Measurements from ENCODE around the gene PELO.

The PELO gene

DNA sequence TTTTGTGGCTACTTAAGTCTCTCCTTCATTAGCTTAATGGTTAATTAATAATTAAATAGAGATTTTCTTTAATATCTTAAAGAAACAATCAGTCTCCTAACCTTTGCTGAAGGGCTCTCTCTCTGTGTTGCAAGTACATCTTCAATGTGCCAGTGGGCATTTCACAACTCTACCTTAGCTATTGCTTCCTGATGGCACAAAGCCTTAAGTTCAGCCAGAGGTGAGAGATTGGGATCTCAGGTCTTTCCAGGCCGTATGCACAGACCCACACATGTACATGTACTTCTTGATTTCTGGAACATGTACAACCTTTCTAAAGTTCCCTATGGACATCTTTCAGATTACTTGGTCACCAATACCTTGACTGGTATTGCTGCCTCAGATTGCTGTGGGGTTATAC is 8.9 kb upstream of the PELO start:
- H2AFZ ChIP-seq (ENCODE audit: low read depth, low read length) = no peak overlapping the region
- peaks cover 5% of the 10 kb centered on the region for H3K4me1 ChIP-seq (ENCODE audit: insufficient read depth, low read length)
- peaks cover 8% of the 10 kb centered on the region for H3K27me3 ChIP-seq (ENCODE audit: insufficient read depth, low read length)
- H3K4me3 ChIP-seq (ENCODE audit: low read length) = no peak overlapping the region
- no peaks in the 10 kb centered on the region for H3K9me3 ChIP-seq (ENCODE audit: low read length)
- H3K36me3 ChIP-seq (ENCODE audit: insufficient read depth, low read length) = no peaks in the 10 kb centered on the region

GRCh38 chr5:52779213-52779612 is 8.5 kb upstream of the PELO start:
- no peak overlapping the region for H3K4me3 ChIP-seq (ENCODE audit: low read length)
- H2AFZ ChIP-seq (ENCODE audit: low read depth, low read length) = no peak overlapping the region
- H3K36me3 ChIP-seq (ENCODE audit: insufficient read depth, low read length) = no peaks in the 10 kb centered on the region
- H3K4me1 ChIP-seq (ENCODE audit: insufficient read depth, low read length) = peaks cover under 1% of the 10 kb centered on the region
- H3K9me3 ChIP-seq (ENCODE audit: low read length) = no peaks in the 10 kb centered on the region
- H3K27me3 ChIP-seq (ENCODE audit: insufficient read depth, low read length) = peaks cover 8% of the 10 kb centered on the region

DNA sequence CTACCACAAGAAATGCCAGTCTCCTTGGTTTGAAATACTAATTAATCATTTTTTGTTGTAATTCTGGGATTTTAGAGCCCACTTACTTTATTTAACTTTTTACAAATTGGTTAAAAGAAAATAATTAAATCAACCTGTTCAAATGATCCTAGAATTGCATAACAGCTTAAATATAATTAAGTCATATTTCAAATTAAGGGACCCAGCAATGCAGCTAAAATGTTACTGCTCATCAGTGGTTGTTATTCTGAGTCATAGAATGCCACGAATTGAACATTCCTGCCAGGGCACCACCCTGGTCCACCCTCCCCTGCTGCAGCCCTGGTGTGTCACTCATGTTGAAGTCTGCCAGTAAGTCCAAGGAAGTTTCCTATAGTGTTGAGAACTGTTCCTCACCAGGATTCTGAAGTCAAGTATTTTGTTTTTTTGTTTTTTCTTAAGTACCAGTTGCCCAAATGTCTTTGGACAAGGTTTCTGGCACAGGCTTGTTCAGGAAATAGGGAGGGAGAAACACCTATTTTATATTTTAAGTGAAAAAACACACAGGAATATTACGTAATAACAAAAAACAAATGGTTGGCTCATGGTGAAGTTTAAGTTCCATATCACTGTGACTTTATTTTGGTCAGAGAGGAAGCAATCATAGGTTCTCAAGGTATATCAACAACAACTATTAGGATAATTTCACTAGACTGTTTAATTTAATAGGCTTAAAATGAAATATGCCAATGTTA is 4.3 kb upstream of the PELO start:
- no peaks in the 10 kb centered on the region for H3K9me3 ChIP-seq (ENCODE audit: low read length)
- H3K4me1 ChIP-seq (ENCODE audit: insufficient read depth, low read length) = peaks cover under 1% of the 10 kb centered on the region
- no peak overlapping the region for H2AFZ ChIP-seq (ENCODE audit: low read depth, low read length)
- peaks cover 16% of the 10 kb centered on the region for H3K27me3 ChIP-seq (ENCODE audit: insufficient read depth, low read length)
- H3K36me3 ChIP-seq (ENCODE audit: insufficient read depth, low read length) = no peaks in the 10 kb centered on the region
- no peak overlapping the region for H3K4me3 ChIP-seq (ENCODE audit: low read length)

- Histone ChIP-seq H2AFZ (ENCODE audit: low read depth, low read length) (no peak overlapping the region), H3K9me3 (ENCODE audit: low read length) (no peaks in the 10 kb centered on the region), H3K4me3 (ENCODE audit: low read length) (no peak overlapping the region), H3K36me3 (ENCODE audit: insufficient read depth, low read length) (no peaks in the 10 kb centered on the region), H3K4me1 (ENCODE audit: insufficient read depth, low read length) (peaks cover 5% of the 10 kb centered on the region), H3K27me3 (ENCODE audit: insufficient read depth, low read length) (peaks cover 15% of the 10 kb centered on the region)
Measured at GRCh38 chr5:52784737-52785136, 3.0 kb upstream of the PELO start.

- Histone ChIP-seq H3K9me3 (ENCODE audit: low read length) (no peaks in the 10 kb centered on the region), H2AFZ (ENCODE audit: low read depth, low read length) (no peak overlapping the region), H3K36me3 (ENCODE audit: insufficient read depth, low read length) (no peaks in the 10 kb centered on the region), H3K4me3 (ENCODE audit: low read length) (no peak overlapping the region), H3K27me3 (ENCODE audit: insufficient read depth, low read length) (peaks cover 15% of the 10 kb centered on the region), H3K4me1 (ENCODE audit: insufficient read depth, low read length) (peaks cover 5% of the 10 kb centered on the region)
Measured at GRCh38 chr5:52786391-52786790, 1.3 kb upstream of the PELO start.

DNA sequence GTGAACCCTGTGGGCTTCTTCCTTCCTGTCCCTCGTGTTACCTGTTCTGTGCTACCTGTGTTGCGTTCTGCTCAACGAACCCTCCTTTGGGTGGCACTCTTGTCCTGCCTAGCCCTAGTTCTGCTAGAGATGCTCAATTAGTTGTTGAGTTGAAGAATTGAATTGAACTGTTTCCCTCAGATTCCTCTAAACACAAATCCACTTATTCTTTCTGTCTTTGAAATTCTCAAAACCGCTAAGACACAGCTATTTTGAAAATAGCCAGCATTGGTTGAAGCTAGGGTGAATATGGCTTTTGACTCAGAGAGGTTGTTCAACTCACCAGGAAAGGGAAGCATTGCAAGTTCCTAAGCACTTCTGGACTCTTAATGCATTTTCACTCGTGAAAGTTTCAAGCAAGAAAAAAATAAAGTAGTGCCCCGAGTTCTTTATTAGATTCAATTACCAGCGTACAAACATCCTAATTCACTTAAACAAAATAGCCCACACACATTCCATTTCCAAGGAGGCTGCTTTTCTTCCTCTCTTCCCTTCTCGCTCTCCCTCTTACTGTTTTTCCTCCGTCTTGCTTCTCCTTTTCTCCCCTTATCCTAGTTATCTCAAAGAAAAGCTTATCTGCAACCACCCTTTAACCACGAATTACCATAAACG is 642 bp upstream of the PELO start:
- Histone ChIP-seq H3K9me3 (ENCODE audit: low read length) (no peaks in the 10 kb centered on the region), H3K36me3 (ENCODE audit: insufficient read depth, low read length) (no peaks in the 10 kb centered on the region), H2AFZ (ENCODE audit: low read depth, low read length) (no peak overlapping the region), H3K4me1 (ENCODE audit: insufficient read depth, low read length) (peaks cover 5% of the 10 kb centered on the region), H3K27me3 (ENCODE audit: insufficient read depth, low read length) (peaks cover 15% of the 10 kb centered on the region), H3K4me3 (ENCODE audit: low read length) (no peak overlapping the region)

DNA sequence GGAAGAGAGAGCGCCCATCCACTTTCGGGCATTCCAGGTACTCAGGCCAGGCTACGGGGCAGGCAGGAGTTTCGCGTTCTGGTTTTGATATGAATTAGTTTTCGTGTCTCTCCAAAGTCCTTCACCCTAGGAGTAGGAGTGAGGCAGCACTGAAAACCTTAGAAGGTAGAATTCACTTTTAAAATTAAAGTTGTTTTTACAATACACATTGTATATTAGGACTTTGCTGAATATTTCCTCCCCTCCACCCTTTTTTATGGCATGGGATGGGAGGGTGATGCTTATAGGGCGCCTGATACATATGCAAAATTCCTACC is 747 bp downstream of the PELO start:
- H3K27me3 ChIP-seq (ENCODE audit: insufficient read depth, low read length) = peaks cover 15% of the 10 kb centered on the region
- H3K36me3 ChIP-seq (ENCODE audit: insufficient read depth, low read length) = no peaks in the 10 kb centered on the region
- H2AFZ ChIP-seq (ENCODE audit: low read depth, low read length) = peak overlapping the region; percentile 58
- peaks cover 5% of the 10 kb centered on the region for H3K4me1 ChIP-seq (ENCODE audit: insufficient read depth, low read length)
- H3K9me3 ChIP-seq (ENCODE audit: low read length) = no peaks in the 10 kb centered on the region
- H3K4me3 ChIP-seq (ENCODE audit: low read length) = peak overlapping the region; percentile 36

DNA sequence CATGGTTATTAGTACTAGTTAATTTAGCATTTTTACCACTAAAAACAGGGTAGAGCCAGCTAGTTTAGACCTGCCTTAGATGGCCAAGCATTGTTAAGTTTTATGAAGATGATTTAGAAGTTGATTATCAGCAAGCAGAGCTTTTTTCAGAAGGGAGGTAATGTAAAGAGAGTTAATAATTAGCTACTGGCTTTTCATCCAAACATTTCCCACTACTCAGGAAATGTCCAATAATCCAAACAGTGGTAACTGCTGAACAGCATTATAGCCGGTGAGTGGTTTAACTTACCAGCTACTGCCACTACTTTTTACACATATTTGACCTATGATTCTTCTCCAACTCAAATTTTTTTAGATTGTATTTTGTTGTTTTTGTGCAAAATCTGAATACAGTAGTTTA is 1.7 kb downstream of the PELO start:
- no peaks in the 10 kb centered on the region for H3K36me3 ChIP-seq (ENCODE audit: insufficient read depth, low read length)
- peaks cover 15% of the 10 kb centered on the region for H3K27me3 ChIP-seq (ENCODE audit: insufficient read depth, low read length)
- H3K9me3 ChIP-seq (ENCODE audit: low read length) = no peaks in the 10 kb centered on the region
- no peak overlapping the region for H2AFZ ChIP-seq (ENCODE audit: low read depth, low read length)
- H3K4me3 ChIP-seq (ENCODE audit: low read length) = no peak overlapping the region
- peaks cover 5% of the 10 kb centered on the region for H3K4me1 ChIP-seq (ENCODE audit: insufficient read depth, low read length)

DNA sequence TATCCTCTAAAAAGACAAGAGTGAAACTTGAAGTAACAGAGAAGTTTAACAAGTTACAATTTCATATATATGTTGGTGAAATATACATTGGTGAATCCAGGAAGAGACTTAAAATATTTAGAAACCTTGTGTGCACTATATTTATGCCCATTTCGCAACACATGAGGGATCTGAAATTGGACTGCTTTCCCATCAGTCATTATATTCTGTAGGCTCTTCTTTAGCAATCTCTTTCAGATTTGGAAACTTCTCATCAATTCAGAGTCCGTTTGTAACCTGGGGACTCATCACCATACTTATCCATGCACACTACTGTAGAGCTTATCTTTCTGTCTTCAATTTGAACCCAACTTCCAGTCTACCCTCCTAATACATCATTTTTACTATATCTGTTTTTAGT is 2.1 kb downstream of the PELO start:
- Histone ChIP-seq H3K4me1 (ENCODE audit: insufficient read depth, low read length) (peaks cover 5% of the 10 kb centered on the region), H3K9me3 (ENCODE audit: low read length) (no peaks in the 10 kb centered on the region), H3K4me3 (ENCODE audit: low read length) (no peak overlapping the region), H3K27me3 (ENCODE audit: insufficient read depth, low read length) (peaks cover 15% of the 10 kb centered on the region), H2AFZ (ENCODE audit: low read depth, low read length) (no peak overlapping the region), H3K36me3 (ENCODE audit: insufficient read depth, low read length) (no peaks in the 10 kb centered on the region)

GRCh38 chr5:52791366-52791765 is 3.6 kb downstream of the PELO start:
- Histone ChIP-seq H3K36me3 (ENCODE audit: insufficient read depth, low read length) (no peaks in the 10 kb centered on the region), H3K4me1 (ENCODE audit: insufficient read depth, low read length) (peaks cover 5% of the 10 kb centered on the region), H3K27me3 (ENCODE audit: insufficient read depth, low read length) (peaks cover 15% of the 10 kb centered on the region), H3K4me3 (ENCODE audit: low read length) (no peak overlapping the region), H3K9me3 (ENCODE audit: low read length) (no peaks in the 10 kb centered on the region), H2AFZ (ENCODE audit: low read depth, low read length) (no peak overlapping the region)

DNA sequence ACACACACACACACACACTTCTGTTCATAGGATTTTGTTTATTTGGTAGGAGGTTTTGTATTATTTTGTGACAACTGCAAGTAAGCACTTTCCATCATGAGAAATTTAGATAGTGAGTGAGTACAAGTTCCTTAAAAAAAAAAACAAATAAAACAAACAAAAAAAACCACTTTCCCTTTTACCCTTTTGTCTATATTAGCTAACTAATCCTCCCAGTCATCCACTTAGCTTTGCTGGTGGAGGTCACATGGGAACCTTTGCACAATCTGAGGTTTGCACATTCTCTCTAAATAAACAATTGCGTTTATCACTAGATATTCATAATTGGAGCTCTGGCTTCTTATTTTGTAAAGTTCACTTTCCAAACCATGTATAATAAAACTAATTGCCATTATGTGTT is 6.8 kb downstream of the PELO start:
- H3K4me3 ChIP-seq (ENCODE audit: low read length) = no peak overlapping the region
- H2AFZ ChIP-seq (ENCODE audit: low read depth, low read length) = no peak overlapping the region
- H3K27me3 ChIP-seq (ENCODE audit: insufficient read depth, low read length) = no peaks in the 10 kb centered on the region
- H3K4me1 ChIP-seq (ENCODE audit: insufficient read depth, low read length) = peaks cover 6% of the 10 kb centered on the region
- no peaks in the 10 kb centered on the region for H3K9me3 ChIP-seq (ENCODE audit: low read length)
- H3K36me3 ChIP-seq (ENCODE audit: insufficient read depth, low read length) = no peaks in the 10 kb centered on the region

DNA sequence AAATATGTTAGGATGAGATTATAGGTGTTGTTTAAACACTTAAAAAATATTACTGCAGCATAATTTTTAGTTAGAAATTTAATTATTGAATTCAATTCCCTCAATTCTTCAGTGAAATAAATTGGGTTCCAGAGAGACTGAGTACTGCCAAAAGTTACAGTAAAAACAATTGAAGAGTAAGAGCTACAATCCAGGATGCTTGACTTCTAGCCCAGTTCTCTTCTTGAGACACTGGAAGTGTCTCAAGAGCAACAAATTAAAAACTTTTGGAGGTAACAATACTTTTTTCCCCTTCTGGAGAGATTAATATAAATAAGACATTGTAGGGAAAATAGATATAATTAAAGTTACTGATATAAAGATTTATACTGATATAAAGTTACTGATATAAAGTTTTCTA is 8.3 kb downstream of the PELO start:
- Histone ChIP-seq H2AFZ (ENCODE audit: low read depth, low read length) (no peak overlapping the region), H3K36me3 (ENCODE audit: insufficient read depth, low read length) (no peaks in the 10 kb centered on the region), H3K4me1 (ENCODE audit: insufficient read depth, low read length) (peaks cover 6% of the 10 kb centered on the region), H3K9me3 (ENCODE audit: low read length) (no peaks in the 10 kb centered on the region), H3K27me3 (ENCODE audit: insufficient read depth, low read length) (no peaks in the 10 kb centered on the region), H3K4me3 (ENCODE audit: low read length) (no peak overlapping the region)

GRCh38 chr5:52796516-52797103 is 8.9 kb downstream of the PELO start:
- Histone ChIP-seq H3K9me3 (ENCODE audit: low read length) (no peaks in the 10 kb centered on the region), H3K4me3 (ENCODE audit: low read length) (no peak overlapping the region), H3K27me3 (ENCODE audit: insufficient read depth, low read length) (no peaks in the 10 kb centered on the region), H3K4me1 (ENCODE audit: insufficient read depth, low read length) (peaks cover 12% of the 10 kb centered on the region), H2AFZ (ENCODE audit: low read depth, low read length) (no peak overlapping the region), H3K36me3 (ENCODE audit: insufficient read depth, low read length) (peaks cover under 1% of the 10 kb centered on the region)
